GM12801 (cell line): ENCODE results near the gene FBXO36.

Experiments
- CTCF ChIP-seq: IDR thresholded peaks from one replicate; pipeline ENCODE4 v1.5.1; 2011; ENCODE audit warnings: control low read depth; ENCODE audit not compliant: insufficient read length; ENCODE audit errors: extremely low read depth

The FBXO36 gene

GRCh38 chr2:229993236-229993635, 70.9 kb downstream of the FBXO36 start:
- no peak for TF ChIP-seq CTCF

GRCh38 chr2:229996320-229996719, 74.0 kb downstream of the FBXO36 start:
- TF ChIP-seq CTCF = no peak

- TF ChIP-seq CTCF = no peak
Measured at GRCh38 chr2:229997565-229997964, 75.3 kb downstream of the FBXO36 start.

- TF ChIP-seq CTCF = no peak
Measured at GRCh38 chr2:230000118-230000841, 78.0 kb downstream of the FBXO36 start.

- TF ChIP-seq CTCF = no peak
Measured at GRCh38 chr2:230007931-230008707, 85.8 kb downstream of the FBXO36 start.

GRCh38 chr2:230008708-230009066, 86.4 kb downstream of the FBXO36 start:
- TF ChIP-seq CTCF = no peak

- no peak for TF ChIP-seq CTCF
Measured at GRCh38 chr2:230010501-230010900, 88.2 kb downstream of the FBXO36 start.
